CD4-positive, CD25-positive, alpha-beta regulatory T cell (primary cell): Measurements from ENCODE around the gene GAPVD1. TPM values are rescaled to one million over a fixed set of nuclear protein-coding genes. Genes with fewer than 3 reads are reported as not detected.
A peak's percentile ranks its signal among the peaks of the same experiment; 100 is the strongest.

Experiments used
- ATAC-seq, 2 donors: fragments of 150-1000 bp; cut with Tn5 transposase; one replicate each; pipeline ENCODE4 v1.10.0; 2021; ENCODE audit warnings: low read depth in 2 of 2, moderate number of reproducible peaks in 2 of 2, moderate library complexity in 1 of 2
- DNase-seq, 3 donors: peaks; one replicate each; pipeline versions ENCODE4 v3.0.0 to v3.0.0-alpha.2; 2012 to 2022; ENCODE audit warnings: mixed read lengths in 1 of 3
- H3K27ac ChIP-seq: one replicate; pipeline ENCODE4 v1.7.0; 2013; ENCODE audit warnings: mild to moderate bottlenecking, low read length; ENCODE audit not compliant: insufficient read depth, poor library complexity, severe bottlenecking
- H3K27me3 ChIP-seq: one replicate; pipeline ENCODE4 v1.7.0; 2013; ENCODE audit warnings: low read length; ENCODE audit not compliant: control insufficient read depth, insufficient read depth
- H3K36me3 ChIP-seq: one replicate; pipeline ENCODE4 v1.7.0; 2013; ENCODE audit warnings: mild to moderate bottlenecking, low read length, moderate library complexity; ENCODE audit not compliant: control insufficient read depth, insufficient read depth
- H3K4me1 ChIP-seq: 2 replicates; pipeline ENCODE4 v1.7.0; 2013; ENCODE audit warnings: mild to moderate bottlenecking, low read length; ENCODE audit not compliant: insufficient read depth, control insufficient read depth, poor library complexity, severe bottlenecking
- H3K4me3 ChIP-seq: one replicate; pipeline ENCODE4 v1.7.0; 2013; ENCODE audit warnings: low read depth, mild to moderate bottlenecking, low read length, moderate library complexity
- H3K9me3 ChIP-seq, 2 experiments: 1 replicate in 1 of 2; 2 replicates in 1 of 2; pipeline ENCODE4 v1.7.0; 2013; ENCODE audit warnings: low read length in 2 of 2, mild to moderate bottlenecking in 1 of 2, moderate library complexity in 1 of 2; ENCODE audit not compliant: control insufficient read depth in 2 of 2
- H3K27ac Mint-ChIP-seq, 3 donors: one replicate each; pipeline ENCODE4 v1.8.0; 2020 to 2022; ENCODE audit warnings: mild to moderate bottlenecking in 3 of 3, mixed read lengths in 3 of 3, moderate library complexity in 2 of 3
- H3K27me3 Mint-ChIP-seq: one replicate; pipeline ENCODE4 v1.8.0; 2022; ENCODE audit warnings: mild to moderate bottlenecking, mixed read lengths
- H3K36me3 Mint-ChIP-seq: one replicate; pipeline ENCODE4 v1.8.0; 2020; ENCODE audit warnings: mixed read lengths
- H3K4me1 Mint-ChIP-seq, 4 donors: one replicate each; pipeline ENCODE4 v1.8.0; 2020 to 2022; ENCODE audit warnings: mixed read lengths in 4 of 4, mild to moderate bottlenecking in 1 of 4
- H3K4me3 Mint-ChIP-seq, 4 donors: one replicate each; pipeline ENCODE4 v1.8.0; 2020 to 2022; ENCODE audit warnings: mild to moderate bottlenecking in 4 of 4, mixed read lengths in 4 of 4, moderate library complexity in 3 of 4
- H3K9me3 Mint-ChIP-seq, 7 donors: one replicate each; pipeline ENCODE4 v1.8.0; 2020 to 2022; ENCODE audit warnings: mixed read lengths in 7 of 7, mild to moderate bottlenecking in 3 of 7, moderate library complexity in 2 of 7
- polyA plus RNA-seq, 4 donors: library from polyadenylated mRNA; unstranded; fragments of 300-500 nt; fragmentation: Illumina TruSeq; gene quantifications; one replicate each; pipeline ENCODE4 v1.2.3, GENCODE V29; 2021
- total RNA-seq: library from RNA; stranded (reverse); gene quantifications from one replicate; pipeline ENCODE4 v1.2.3, GENCODE V29; 2022

The GAPVD1 gene
- total and polyA plus RNA-seq, 5 donors from 2014 or later: 34.0 to 65.4 (median 35.5) TPM

DNA sequence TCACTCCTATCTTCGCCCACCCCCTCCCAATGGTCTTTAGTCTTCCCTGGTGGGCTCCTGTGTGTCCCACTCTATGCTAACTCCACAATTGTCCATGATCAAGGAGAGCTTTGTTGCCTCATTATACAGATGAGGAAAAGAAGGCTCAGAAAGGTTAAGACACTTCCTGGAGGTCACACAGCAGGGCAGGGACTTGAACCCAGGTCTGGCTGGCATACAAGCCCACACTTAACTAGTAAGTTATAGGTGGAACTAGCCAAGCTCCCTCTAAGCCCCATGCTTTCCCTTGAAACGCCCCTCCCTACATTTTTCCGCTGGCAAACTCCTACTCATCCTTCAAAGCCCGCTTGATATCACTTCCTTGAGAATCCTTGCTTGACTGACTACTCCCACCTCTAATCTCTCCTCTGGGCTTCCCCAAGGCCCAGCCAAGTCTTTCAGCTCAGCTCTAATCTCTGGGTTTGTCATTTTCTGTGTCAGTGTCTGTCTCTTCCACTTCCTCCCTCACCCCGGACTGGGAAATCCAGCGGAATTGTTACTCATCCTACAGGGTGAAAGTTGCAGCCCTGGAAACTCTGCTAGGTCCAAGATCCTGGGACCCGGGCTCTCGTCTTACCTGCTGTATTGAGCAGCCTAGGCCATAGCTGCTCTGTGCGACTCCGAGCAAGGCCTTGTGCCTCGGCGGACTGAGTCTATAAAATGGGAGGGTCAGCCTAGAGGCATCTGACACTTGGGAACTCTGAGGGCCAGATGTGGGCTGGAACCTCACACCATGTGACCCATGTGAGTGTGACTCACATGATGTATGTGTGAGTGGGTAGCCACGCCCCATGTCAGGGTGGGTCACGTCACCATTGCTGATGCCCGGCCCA lies 144.5 kb downstream of the GAPVD1 start:
- DNase-seq: no peak
- H3K4me3 Mint-ChIP-seq: peak overlapping the region in 2 of 4 donors; percentile 26 to 61
- peaks cover 6 to 20% (median 7%) of the 10 kb centered on the region in 4 donors for H3K4me1 Mint-ChIP-seq

DNA sequence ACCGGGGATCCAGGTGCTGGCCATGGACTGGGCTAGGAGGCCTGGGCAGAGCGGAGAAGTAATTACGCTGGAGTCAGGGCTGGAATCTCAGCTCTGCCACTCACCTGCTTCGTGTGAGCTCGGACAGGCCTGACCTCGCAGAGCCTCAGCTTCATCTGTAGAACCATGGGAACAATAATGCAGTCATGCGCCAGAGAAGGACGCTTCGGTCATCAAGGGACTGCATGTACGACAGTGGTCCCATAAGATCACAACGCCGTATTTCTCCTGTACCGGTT lies 145.1 kb downstream of the GAPVD1 start:
- Histone ChIP-seq H3K4me3 (no peak overlapping the region), H3K27me3 (no peaks in the 10 kb centered on the region), H3K9me3 (no peaks in the 10 kb centered on the region), H3K36me3 (no peaks in the 10 kb centered on the region), H3K27ac (no peak overlapping the region), H3K4me1 (peaks cover 13% of the 10 kb centered on the region)
- no peaks in the 10 kb centered on the region for H3K36me3 Mint-ChIP-seq
- H3K9me3 Mint-ChIP-seq: peaks cover 0 to 4% (median 0%) of the 10 kb centered on the region in 7 donors
- peaks cover 29% of the 10 kb centered on the region for H3K27me3 Mint-ChIP-seq
- H3K27ac Mint-ChIP-seq: no peak overlapping the region
- DNase-seq (no peak), ATAC-seq (no peak)
- H3K4me3 Mint-ChIP-seq: peak overlapping the region in 1 of 4 donors; percentile 26
- peaks cover 6 to 20% (median 7%) of the 10 kb centered on the region in 4 donors for H3K4me1 Mint-ChIP-seq

More for the DNA sequence above, 144.5 kb downstream of the GAPVD1 start:
- peaks cover 0 to 4% (median 0%) of the 10 kb centered on the region in 7 donors for H3K9me3 Mint-ChIP-seq
- no peak for ATAC-seq
- peaks cover 13% of the 10 kb centered on the region for H3K4me1 ChIP-seq
- H3K36me3 ChIP-seq: no peaks in the 10 kb centered on the region
- no peaks in the 10 kb centered on the region for H3K27me3 ChIP-seq
- no peak overlapping the region for H3K27ac ChIP-seq
- no peaks in the 10 kb centered on the region for H3K9me3 ChIP-seq
- H3K27me3 Mint-ChIP-seq: peaks cover 25% of the 10 kb centered on the region
- H3K36me3 Mint-ChIP-seq: no peaks in the 10 kb centered on the region
- no peak overlapping the region for H3K4me3 ChIP-seq
- H3K27ac Mint-ChIP-seq: no peak overlapping the region

DNA sequence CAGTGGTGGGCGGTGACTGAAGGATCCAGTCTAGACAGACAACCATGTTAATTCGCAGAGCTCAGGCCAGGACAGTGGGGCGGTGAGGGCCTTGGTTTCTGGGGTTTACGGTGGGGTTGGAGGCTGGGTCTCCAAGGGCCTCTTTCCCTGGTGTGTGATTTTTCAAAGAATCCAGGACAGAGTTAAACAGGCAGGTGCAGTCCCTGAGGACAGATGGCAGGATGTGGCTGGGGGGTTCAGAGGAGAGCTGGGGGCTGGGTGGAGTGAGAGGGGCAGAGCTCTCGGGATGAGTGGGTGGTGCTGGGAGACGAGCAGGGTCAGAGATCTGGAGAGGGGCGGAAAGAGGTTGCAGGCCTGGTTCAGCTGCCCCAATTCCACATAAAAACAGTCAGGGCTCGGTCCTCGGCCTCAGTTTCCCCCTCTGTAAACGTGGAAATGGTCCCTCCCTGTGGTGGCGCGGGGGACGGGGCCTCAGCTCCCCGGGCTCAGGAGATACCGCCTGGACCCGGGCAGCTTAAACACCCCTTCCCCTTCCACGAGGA lies 145.9 kb downstream of the GAPVD1 start:
- Histone ChIP-seq H3K27ac (no peak overlapping the region), H3K27me3 (no peaks in the 10 kb centered on the region), H3K9me3 (no peaks in the 10 kb centered on the region), H3K4me3 (no peak overlapping the region), H3K36me3 (no peaks in the 10 kb centered on the region), H3K4me1 (peaks cover 13% of the 10 kb centered on the region)
- DNase-seq (no peak), ATAC-seq (peak in 1 of 2 donors; percentile 12)
- Mint-ChIP-seq H3K9me3 (peaks cover 0 to 4% (median 0%) of the 10 kb centered on the region in 7 donors), H3K27ac (peak overlapping the region in 1 of 3 donors; percentile 45), H3K27me3 (peaks cover 29% of the 10 kb centered on the region), H3K36me3 (no peaks in the 10 kb centered on the region), H3K4me1 (peaks cover 6 to 20% (median 7%) of the 10 kb centered on the region in 4 donors), H3K4me3 (peak overlapping the region; percentile 49 to 82 (median 62))

DNA sequence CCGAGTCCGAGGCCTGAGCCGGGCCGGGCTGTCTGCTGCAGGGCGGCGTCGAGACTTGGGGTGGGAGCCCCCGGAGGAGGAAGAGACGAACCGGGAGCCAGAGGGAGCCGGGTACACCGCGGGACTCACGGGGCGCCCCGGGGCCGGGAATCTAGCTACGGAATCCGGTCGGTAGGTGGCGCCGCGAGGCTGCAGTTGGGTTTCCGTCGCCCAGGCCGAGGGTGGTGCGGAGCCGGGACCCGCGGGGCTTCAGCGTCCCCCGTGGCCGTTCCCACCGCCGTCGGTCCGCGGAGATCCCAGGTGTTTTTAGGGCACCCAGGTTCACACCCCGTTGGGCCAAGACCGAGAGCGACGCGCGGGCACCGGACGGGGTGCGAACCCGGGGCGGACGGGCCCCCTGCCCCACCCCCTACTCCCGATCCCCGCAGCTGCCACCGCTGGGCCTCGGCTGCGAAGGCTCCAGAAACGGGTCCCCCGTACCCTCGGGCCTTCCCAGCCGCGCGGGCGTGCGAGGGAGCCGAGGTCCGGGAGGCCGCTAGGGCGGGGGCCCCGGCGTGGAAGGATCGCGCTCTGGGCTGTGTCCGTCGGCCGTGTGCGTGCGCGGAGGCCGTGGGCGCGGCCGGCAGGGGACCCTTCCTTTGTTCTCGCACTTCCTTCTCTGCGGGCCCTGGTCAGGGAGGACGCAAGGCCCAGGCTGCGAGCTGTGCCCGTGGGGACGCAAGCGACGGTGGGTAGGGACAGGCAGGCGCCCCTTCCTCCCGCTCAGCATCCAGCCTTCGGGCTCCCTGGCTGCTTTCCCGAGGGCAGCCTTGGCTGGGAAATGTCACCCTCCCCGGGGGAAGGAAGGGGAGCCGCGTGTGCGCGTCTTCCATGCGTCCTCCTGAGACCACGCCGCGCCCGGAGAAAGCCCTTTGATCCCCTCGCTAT lies 146.6 kb downstream of the GAPVD1 start:
- Mint-ChIP-seq H3K27me3 (peaks cover 29% of the 10 kb centered on the region), H3K27ac (no peak overlapping the region), H3K4me1 (peaks cover 6 to 20% (median 7%) of the 10 kb centered on the region in 4 donors), H3K9me3 (peaks cover 0 to 3% (median 0%) of the 10 kb centered on the region in 7 donors), H3K36me3 (no peaks in the 10 kb centered on the region), H3K4me3 (peak overlapping the region in 2 of 4 donors; percentile 73 to 84)
- Histone ChIP-seq H3K36me3 (no peaks in the 10 kb centered on the region), H3K27me3 (no peaks in the 10 kb centered on the region), H3K4me1 (peaks cover 13% of the 10 kb centered on the region), H3K4me3 (no peak overlapping the region), H3K9me3 (no peaks in the 10 kb centered on the region), H3K27ac (no peak overlapping the region)
- DNase-seq: peak; percentile 50 to 69 (median 65)
- ATAC-seq: peak; percentile 63 to 69

DNA sequence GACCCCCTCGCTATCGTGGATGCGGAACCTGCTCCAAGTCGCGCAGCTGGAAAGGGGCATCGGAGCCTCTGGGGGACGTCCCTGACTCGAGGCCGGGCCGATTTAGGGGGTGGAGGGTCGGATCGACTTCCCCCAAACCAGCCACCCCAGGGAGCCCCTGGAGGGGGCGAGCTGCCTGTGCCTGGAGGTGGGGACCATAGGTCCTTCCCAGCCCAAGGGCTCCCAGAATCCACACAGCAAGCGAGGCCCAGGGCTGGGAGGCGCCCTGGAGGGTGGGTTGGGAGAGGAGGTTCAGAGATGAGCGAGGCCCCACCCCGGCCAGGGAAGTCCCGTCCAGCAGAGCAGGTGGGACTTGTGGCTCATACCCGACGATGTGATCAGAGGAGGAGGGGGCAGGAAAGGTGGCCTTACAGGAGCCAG lies 147.6 kb downstream of the GAPVD1 start:
- peaks cover 13% of the 10 kb centered on the region for H3K4me1 ChIP-seq
- no peaks in the 10 kb centered on the region for H3K9me3 ChIP-seq
- no peak overlapping the region for H3K27ac ChIP-seq
- peaks cover 6 to 20% (median 7%) of the 10 kb centered on the region in 4 donors for H3K4me1 Mint-ChIP-seq
- H3K4me3 ChIP-seq: no peak overlapping the region
- H3K4me3 Mint-ChIP-seq: peak overlapping the region in 1 of 4 donors; percentile 84
- H3K9me3 Mint-ChIP-seq: peaks cover 0 to 2% (median 0%) of the 10 kb centered on the region in 7 donors
- H3K36me3 Mint-ChIP-seq: no peaks in the 10 kb centered on the region
- peaks cover 29% of the 10 kb centered on the region for H3K27me3 Mint-ChIP-seq
- DNase-seq (peak in 1 of 3 donors; percentile 8), ATAC-seq (no peak)
- no peaks in the 10 kb centered on the region for H3K27me3 ChIP-seq
- H3K27ac Mint-ChIP-seq: no peak overlapping the region
- H3K36me3 ChIP-seq: no peaks in the 10 kb centered on the region

DNA sequence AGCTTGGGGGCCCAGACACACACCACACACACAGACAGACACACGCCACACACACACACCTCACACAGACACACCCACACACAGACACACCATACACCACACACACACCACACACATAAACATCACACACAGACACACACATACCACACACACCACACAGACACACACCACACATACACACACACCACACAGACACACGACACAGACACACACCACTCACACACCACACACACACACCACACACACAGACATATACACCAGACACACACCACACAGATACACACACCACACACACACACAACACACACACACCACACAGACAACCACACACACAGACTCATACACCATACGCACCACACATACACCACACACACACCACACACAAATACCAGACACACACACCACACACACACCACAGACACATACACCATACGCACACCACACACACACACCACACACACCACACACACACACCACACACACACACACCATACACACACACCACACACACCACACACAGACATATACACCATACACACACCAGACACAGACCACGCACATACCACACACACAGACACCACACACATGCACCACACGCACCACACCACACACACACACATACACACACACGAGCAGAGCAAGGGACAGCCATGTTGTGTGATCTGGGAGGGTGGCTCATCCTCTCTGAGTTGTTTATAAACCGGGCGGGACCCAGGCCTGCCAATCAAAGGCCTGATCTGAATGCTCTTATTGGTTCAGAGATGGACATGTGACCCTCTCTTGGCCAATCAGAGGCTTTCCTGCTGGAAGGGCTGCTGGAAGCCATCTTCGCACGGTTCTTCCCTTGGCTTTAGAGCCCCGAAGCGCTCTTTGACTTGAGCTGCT lies 148.3 kb downstream of the GAPVD1 start:
- Mint-ChIP-seq H3K27ac (peak overlapping the region in 2 of 3 donors; percentile 69 to 71), H3K36me3 (no peaks in the 10 kb centered on the region), H3K27me3 (peaks cover 29% of the 10 kb centered on the region), H3K9me3 (peaks cover 0 to 2% (median 0%) of the 10 kb centered on the region in 7 donors), H3K4me1 (peaks cover 6 to 20% (median 7%) of the 10 kb centered on the region in 4 donors), H3K4me3 (peak overlapping the region; percentile 40 to 82 (median 72))
- Histone ChIP-seq H3K4me1 (peaks cover 13% of the 10 kb centered on the region), H3K4me3 (no peak overlapping the region), H3K27me3 (no peaks in the 10 kb centered on the region), H3K27ac (no peak overlapping the region), H3K9me3 (no peaks in the 10 kb centered on the region), H3K36me3 (no peaks in the 10 kb centered on the region)
- DNase-seq (peak in 2 of 3 donors; percentile 56 to 67), ATAC-seq (peak in 1 of 2 donors; percentile 63)
